Suprapubic skin (tissue), 4 donors: ENCODE results near the gene CUL1. TPM values are rescaled to one million over a fixed set of nuclear protein-coding genes. Genes with fewer than 3 reads are reported as not detected.

Experiments
- DNase-seq, 2 donors: peaks; one replicate each; pipeline ENCODE4 v3.0.0-alpha.2; 2019; ENCODE audit warnings: low spot score in 2 of 2
- H3K27ac ChIP-seq: fragments of 200-600 bp; sonication (generic); one replicate; pipeline ENCODE4 v1.5.1; 2019
- H3K27me3 ChIP-seq: fragments of 200-600 bp; sonication (generic); one replicate; pipeline ENCODE4 v1.5.1; 2019
- H3K36me3 ChIP-seq: fragments of 200-600 bp; sonication (generic); one replicate; pipeline ENCODE4 v1.5.1; 2019
- H3K4me1 ChIP-seq: fragments of 200-600 bp; sonication (generic); one replicate; pipeline ENCODE4 v1.5.1; 2019
- H3K4me3 ChIP-seq: fragments of 200-600 bp; sonication (generic); one replicate; pipeline ENCODE4 v1.5.1; 2019; ENCODE audit warnings: mild to moderate bottlenecking
- H3K9me3 ChIP-seq: fragments of 200-600 bp; sonication (generic); one replicate; pipeline ENCODE4 v1.5.1; 2019
- EP300 ChIP-seq: sonication (generic); formaldehyde crosslinking; IDR thresholded peaks from one replicate; pipeline ENCODE4 v1.6.1; 2017; ENCODE audit warnings: antibody characterized with exemption
- POLR2A ChIP-seq, 2 donors: fragments of 450-650 bp; IDR thresholded peaks; one replicate each; pipeline ENCODE4 v1.6.1; 2017; ENCODE audit warnings: antibody characterized with exemption in 2 of 2, mild to moderate bottlenecking in 2 of 2, moderate library complexity in 2 of 2
- POLR2AphosphoS5 ChIP-seq, 3 donors: sonication (generic); formaldehyde crosslinking; IDR thresholded peaks; one replicate each; pipeline ENCODE4 v1.6.1; 2017; ENCODE audit warnings: antibody characterized with exemption in 3 of 3
- WGBS: methylation state at CpG from one replicate; pipeline ENCODE4 v1.1.5; 2018; 5-methylcytosine and 5-hydroxymethylcytosine counted together
- total RNA-seq, 4 donors: library from RNA; depleted of rRNA; stranded (reverse); fragments of >200 nt; gene quantifications; one replicate each; pipeline ENCODE4 v1.1.0, GENCODE V29; 2016
- TF ChIP-seq, protein P1 (sequence below), 2 donors: fragments of 200-600 bp in 1 of 2; fragments of 450-650 bp in 1 of 2; sonication (generic) in 1 of 2; IDR thresholded peaks; one replicate each; pipeline ENCODE4 v1.5.1; 2016 to 2019; ENCODE audit warnings: antibody characterized with exemption in 2 of 2, mild to moderate bottlenecking in 1 of 2, moderate library complexity in 1 of 2

Gene CUL1
- total RNA-seq, 4 donors from 2014 or later: 49.6 to 63.0 (median 56.6) TPM

DNA sequence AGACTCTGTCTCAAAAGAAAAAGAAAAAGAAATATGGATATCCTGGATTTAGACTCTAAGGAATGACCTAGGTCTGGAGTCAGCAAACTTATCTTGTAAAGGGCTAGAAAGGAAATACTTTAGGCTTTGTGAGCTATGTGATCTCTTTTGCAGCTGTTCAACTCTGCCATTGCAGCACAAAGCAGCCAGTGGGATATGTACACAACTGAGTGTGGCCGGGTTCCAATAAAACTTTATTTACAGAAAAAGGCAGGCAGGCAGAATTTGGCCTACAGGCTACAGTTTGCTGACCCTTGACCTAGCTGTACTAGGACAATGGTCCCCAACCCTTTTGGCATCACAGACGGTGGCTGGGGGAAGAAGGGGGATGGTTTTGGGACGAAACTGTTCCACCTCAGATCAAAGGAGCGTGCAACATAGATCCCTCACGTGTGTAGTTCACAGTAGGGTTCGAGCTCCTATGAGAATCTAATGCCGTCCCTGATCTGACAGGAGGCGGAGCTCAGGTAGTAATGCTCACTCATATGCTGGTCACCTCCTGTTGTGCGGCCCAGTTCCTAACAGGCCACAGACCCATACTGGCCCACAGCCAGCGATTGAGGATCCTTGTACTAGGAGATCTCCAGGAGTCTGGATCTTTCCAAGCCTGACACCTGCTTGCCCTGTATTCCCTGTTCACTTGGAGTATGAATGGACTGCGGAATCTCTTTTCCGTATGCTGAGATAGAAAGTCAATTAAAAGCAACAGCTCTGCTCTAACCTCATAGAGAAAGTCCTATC lies 63.0 kb downstream of the CUL1 start:
- no peak for TF ChIP-seq POLR2A (IDR thresholded peaks at IDR 0.05)
- no peak for TF ChIP-seq EP300
- TF ChIP-seq, protein P1, sequence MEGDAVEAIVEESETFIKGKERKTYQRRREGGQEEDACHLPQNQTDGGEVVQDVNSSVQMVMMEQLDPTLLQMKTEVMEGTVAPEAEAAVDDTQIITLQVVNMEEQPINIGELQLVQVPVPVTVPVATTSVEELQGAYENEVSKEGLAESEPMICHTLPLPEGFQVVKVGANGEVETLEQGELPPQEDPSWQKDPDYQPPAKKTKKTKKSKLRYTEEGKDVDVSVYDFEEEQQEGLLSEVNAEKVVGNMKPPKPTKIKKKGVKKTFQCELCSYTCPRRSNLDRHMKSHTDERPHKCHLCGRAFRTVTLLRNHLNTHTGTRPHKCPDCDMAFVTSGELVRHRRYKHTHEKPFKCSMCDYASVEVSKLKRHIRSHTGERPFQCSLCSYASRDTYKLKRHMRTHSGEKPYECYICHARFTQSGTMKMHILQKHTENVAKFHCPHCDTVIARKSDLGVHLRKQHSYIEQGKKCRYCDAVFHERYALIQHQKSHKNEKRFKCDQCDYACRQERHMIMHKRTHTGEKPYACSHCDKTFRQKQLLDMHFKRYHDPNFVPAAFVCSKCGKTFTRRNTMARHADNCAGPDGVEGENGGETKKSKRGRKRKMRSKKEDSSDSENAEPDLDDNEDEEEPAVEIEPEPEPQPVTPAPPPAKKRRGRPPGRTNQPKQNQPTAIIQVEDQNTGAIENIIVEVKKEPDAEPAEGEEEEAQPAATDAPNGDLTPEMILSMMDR (IDR thresholded peaks at IDR 0.05): no peak
- TF ChIP-seq POLR2AphosphoS5 (IDR thresholded peaks at IDR 0.05): no peak
- Histone ChIP-seq H3K27me3 (no peaks in the 10 kb centered on the region), H3K36me3 (peaks cover 58% of the 10 kb centered on the region), H3K27ac (no peak overlapping the region), H3K4me3 (no peak overlapping the region), H3K9me3 (no peaks in the 10 kb centered on the region), H3K4me1 (no peaks in the 10 kb centered on the region)
- no peak for DNase-seq
- WGBS: 100% methylated on average over 10 of the region's 12 CpGs

DNA sequence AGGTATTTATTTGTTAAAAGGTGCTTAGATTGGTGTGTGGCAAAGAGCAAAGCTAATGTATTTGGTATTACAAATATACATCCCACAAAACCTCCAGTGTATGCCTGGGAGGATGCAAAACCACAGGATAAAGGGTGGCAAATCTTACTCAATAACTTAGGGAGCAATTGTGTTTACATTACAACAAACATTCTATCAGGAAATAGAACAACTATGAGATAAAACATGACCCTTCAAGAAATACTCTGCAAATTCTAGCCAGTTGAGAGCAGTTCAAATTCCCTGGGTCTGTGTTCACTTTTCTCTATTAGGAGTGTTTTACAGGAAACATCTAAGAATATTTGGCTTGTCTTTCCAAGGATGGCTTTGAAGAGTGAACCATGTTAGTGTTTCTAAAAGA lies 64.9 kb downstream of the CUL1 start:
- TF ChIP-seq POLR2A (IDR thresholded peaks at IDR 0.05) (no peak), POLR2AphosphoS5 (IDR thresholded peaks at IDR 0.05) (no peak), EP300 (no peak)
- TF ChIP-seq, protein P1 (IDR thresholded peaks at IDR 0.05): no peak
- no peak overlapping the region for H3K4me3 ChIP-seq
- H3K9me3 ChIP-seq: no peaks in the 10 kb centered on the region
- DNase-seq: no peak
- H3K36me3 ChIP-seq: peaks cover 57% of the 10 kb centered on the region
- no peaks in the 10 kb centered on the region for H3K27me3 ChIP-seq
- H3K4me1 ChIP-seq: no peaks in the 10 kb centered on the region
- no peak overlapping the region for H3K27ac ChIP-seq

DNA sequence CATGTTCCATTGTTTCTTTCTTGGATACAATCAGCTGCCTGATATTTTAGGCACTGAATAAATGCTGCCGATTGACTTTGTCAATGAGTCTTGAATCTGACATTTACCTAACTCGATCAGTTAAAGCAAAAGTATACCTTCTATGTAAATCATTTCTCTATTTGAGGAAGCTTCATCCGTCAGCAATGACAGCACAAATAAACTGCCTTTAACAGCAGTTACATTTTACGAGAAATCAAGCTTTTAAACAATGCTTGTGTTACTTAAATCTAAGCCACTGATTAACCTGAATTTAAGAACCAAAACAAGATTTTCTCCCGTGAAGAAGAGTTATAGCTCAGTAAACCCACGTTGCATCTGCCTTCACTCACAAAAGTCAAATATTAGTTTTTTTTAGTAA lies 71.3 kb downstream of the CUL1 start:
- Histone ChIP-seq H3K4me1 (no peaks in the 10 kb centered on the region), H3K4me3 (no peak overlapping the region), H3K36me3 (peaks cover 80% of the 10 kb centered on the region), H3K27me3 (no peaks in the 10 kb centered on the region), H3K9me3 (no peaks in the 10 kb centered on the region), H3K27ac (no peak overlapping the region)
- DNase-seq: no peak
- 89% methylated on average over 6 of the region's 6 CpGs for WGBS
- TF ChIP-seq POLR2AphosphoS5 (IDR thresholded peaks at IDR 0.05): no peak
- TF ChIP-seq EP300: no peak
- no peak for TF ChIP-seq POLR2A (IDR thresholded peaks at IDR 0.05)
- TF ChIP-seq, protein P1 (IDR thresholded peaks at IDR 0.05): no peak

DNA sequence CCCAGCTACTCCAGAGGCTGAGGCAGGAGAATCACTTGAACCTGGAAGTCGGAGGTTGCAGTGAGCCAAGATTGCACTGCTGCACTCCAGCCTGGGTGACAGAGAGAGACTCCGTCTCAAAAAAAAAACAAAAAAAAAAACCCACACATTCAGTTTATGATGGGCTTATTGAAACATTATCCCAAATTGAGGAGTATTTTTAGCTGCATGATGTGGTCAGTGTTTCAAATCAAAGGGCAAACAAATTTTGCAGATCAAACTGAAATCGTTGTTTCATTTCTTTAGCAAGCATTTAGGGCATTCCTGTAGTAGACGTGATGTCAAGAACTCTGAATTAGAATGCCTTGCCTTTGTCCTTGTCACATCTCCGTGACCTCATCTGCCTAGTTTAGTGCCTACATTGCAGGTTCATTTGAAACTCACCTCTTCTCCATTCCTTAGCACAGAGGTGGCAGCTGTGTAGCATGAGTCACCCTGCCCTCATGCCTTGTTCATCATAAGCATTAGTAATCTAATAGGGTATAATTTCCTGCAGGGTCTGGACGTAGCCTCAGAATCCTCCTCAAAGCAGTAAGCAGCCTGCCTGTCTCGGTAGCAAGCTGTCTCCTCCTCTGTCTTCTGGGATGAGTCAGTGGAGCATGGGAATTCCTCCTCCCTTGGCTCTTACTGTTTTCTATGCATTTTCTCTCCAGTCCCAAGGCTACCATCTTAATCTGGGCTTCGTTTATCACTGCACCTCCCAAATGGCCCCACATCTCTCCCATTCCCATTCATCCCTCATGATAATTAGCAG lies 73.8 kb downstream of the CUL1 start:
- no peak for DNase-seq
- no peak for TF ChIP-seq EP300
- TF ChIP-seq, protein P1 (IDR thresholded peaks at IDR 0.05): no peak
- no peak for TF ChIP-seq POLR2AphosphoS5 (IDR thresholded peaks at IDR 0.05)
- TF ChIP-seq POLR2A (IDR thresholded peaks at IDR 0.05): no peak
- Histone ChIP-seq H3K4me3 (no peak overlapping the region), H3K36me3 (peaks cover 76% of the 10 kb centered on the region), H3K9me3 (no peaks in the 10 kb centered on the region), H3K27me3 (no peaks in the 10 kb centered on the region), H3K4me1 (no peaks in the 10 kb centered on the region), H3K27ac (no peak overlapping the region)
- WGBS: 84% methylated on average over 8 of the region's 8 CpGs

DNA sequence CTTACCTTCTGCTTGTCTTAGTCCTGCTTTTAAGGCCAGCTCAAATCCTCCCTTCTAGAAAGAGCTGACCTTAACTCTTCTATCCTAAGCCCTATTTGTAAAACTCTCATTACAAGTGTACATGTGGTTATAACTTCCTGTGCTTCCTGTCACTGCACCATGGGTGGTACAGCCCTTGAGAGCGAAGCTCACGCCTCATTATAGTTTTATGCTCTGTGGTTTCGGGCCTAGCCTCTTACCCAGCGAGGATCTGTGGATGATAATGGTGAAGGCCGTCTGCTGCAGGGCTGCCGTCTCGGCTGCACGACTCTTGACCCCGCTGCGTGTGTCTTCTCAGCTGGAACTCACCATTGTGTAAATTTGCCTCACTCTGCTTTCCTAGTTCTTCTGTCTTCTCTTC lies 74.6 kb downstream of the CUL1 start:
- H3K27ac ChIP-seq: no peak overlapping the region
- no peak for DNase-seq
- 82% methylated on average over 10 of the region's 10 CpGs for WGBS
- no peaks in the 10 kb centered on the region for H3K4me1 ChIP-seq
- peaks cover 70% of the 10 kb centered on the region for H3K36me3 ChIP-seq
- no peaks in the 10 kb centered on the region for H3K27me3 ChIP-seq
- H3K9me3 ChIP-seq: no peaks in the 10 kb centered on the region
- TF ChIP-seq POLR2A (IDR thresholded peaks at IDR 0.05) (no peak), EP300 (no peak), POLR2AphosphoS5 (IDR thresholded peaks at IDR 0.05) (no peak)
- TF ChIP-seq, protein P1 (IDR thresholded peaks at IDR 0.05): no peak
- no peak overlapping the region for H3K4me3 ChIP-seq
